ENCODE data around the gene STK11. TPM values are rescaled to one million over a fixed set of nuclear protein-coding genes. Genes with fewer than 3 reads are reported as not detected.

Gene STK11
- 10 to 100 TPM; 49.0 to 68.6 TPM for total RNA-seq

- H3K4me1 ChIP-seq, result peaks cover 45% of the 10 kb centered on the region
- ATAC-seq (peak; percentile 93), DNase-seq (peak; percentile 98 to 99 (median 98))
- no peaks in the 10 kb centered on the region for H3K9me3 ChIP-seq
- no peaks in the 10 kb centered on the region for H3K36me3 ChIP-seq (replicated peaks in 1 of 2; ENCODE audit: insufficient read depth in 1 of 2, low read depth in 2 of 2)
- TF ChIP-seq POLR2A (IDR thresholded peaks at IDR 0.05), result peak; percentile 34 to 62 (median 39)
- TF ChIP-seq, protein P1, sequence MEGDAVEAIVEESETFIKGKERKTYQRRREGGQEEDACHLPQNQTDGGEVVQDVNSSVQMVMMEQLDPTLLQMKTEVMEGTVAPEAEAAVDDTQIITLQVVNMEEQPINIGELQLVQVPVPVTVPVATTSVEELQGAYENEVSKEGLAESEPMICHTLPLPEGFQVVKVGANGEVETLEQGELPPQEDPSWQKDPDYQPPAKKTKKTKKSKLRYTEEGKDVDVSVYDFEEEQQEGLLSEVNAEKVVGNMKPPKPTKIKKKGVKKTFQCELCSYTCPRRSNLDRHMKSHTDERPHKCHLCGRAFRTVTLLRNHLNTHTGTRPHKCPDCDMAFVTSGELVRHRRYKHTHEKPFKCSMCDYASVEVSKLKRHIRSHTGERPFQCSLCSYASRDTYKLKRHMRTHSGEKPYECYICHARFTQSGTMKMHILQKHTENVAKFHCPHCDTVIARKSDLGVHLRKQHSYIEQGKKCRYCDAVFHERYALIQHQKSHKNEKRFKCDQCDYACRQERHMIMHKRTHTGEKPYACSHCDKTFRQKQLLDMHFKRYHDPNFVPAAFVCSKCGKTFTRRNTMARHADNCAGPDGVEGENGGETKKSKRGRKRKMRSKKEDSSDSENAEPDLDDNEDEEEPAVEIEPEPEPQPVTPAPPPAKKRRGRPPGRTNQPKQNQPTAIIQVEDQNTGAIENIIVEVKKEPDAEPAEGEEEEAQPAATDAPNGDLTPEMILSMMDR (IDR thresholded peaks at IDR 0.05), result no peak
- WGBS, 2 donors, result 3 to 8% methylated on average over 39 to 103 of the region's 114 CpGs
- H3K4me3 ChIP-seq, result peak within 1 kb of the TSS; percentile 54 to 79
- peak within 1 kb of the TSS; percentile 55 to 90 (median 78) for H3K27ac ChIP-seq
- H3K27me3 ChIP-seq, result no peaks in the 10 kb centered on the region
- intact Hi-C loops (cut with DNase I), result no loop called here
These were observed at the start of gene STK11 for GRCh38 chr19:1205114-1206099. TSS of gene STK11 (plus strand) at chr19:1205778. CDS start at chr19:1206914, 1,136 bp downstream.

DNA sequence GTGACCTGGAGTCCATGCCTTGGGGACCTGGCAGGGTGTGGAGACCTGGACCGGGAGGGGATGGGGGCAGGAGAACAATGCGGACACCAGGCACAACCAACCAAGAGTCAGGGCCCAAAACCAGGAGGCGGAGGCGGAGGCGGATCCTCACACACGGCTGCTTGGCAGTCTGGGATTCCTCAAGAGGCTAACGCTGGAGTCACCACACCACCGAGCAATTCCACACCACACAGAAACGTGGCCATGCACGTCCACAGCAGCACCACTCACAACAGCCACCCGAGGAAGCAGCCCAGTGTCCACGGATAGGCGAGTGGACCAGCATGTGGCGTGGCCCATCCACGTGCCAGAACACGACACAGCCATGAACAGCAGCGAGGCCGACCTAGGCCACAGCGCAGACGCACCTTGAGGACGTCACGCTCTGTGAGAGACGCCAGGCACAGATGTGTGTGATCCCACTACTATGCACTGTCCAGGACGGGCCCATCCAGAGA, 49.2 kb upstream of the STK11 start:
- Histone ChIP-seq H3K27ac (peak overlapping the region in 2 of 4 donors; percentile 72 to 80), H3K9me3 (no peaks in the 10 kb centered on the region), H3K27me3 (no peaks in the 10 kb centered on the region), H3K36me3 (replicated peaks in 1 of 2; ENCODE audit: insufficient read depth in 1 of 2, low read depth in 2 of 2) (peaks cover 0 to 3% of the 10 kb centered on the region in 2 donors), H3K4me1 (peaks cover 22% of the 10 kb centered on the region), H3K4me3 (no peak overlapping the region)
- TF ChIP-seq POLR2A (IDR thresholded peaks at IDR 0.05), result no peak
- TF ChIP-seq, protein P1 (IDR thresholded peaks at IDR 0.05), result no peak
- intact Hi-C loops (cut with DNase I), result no loop called here
- 85 to 89% methylated on average over 13 to 23 of the region's 24 CpGs for WGBS, 2 donors
- no peak for ATAC-seq
- DNase-seq, result no peak

DNA sequence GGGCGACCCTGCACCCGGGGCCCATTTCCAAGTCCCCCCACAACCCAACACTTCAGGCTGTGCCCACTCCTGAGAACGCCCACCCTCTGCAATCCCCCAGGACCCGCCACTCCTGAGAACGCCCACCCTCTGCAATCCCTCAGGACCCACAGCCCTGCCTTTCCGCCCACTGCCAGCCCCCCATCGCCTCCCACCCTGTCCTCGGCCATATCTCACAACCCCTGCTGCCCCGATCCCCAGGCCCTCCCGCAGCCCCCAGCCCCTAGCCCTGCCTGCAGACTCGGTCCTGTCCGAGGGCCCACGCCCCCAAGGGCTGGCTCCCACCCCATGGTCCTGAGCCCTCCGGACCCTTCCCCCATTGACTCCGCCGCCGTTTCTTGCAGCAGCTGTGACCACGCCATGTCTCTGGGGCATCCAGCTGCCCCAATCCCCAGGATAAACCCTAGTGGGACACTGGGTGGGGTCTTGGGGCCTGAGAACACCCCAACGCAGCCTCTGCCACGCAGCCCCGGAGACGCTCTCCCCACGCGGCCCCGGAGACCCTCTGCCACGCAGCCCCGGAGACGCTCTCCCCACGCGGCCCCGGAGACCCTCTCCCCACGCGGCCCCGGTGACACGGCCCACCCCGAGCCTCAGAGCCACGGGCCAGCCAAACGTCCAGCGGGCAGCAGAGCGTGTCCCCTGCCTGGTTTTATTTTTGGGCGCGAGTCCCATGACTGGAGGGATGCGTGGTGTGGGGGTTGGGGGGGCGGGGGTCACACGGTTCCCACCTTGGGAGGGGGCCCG, 48.6 kb upstream of the STK11 start:
- peaks cover 0 to 3% of the 10 kb centered on the region in 2 donors for H3K36me3 ChIP-seq (replicated peaks in 1 of 2; ENCODE audit: insufficient read depth in 1 of 2, low read depth in 2 of 2)

More for the DNA sequence above, 48.6 kb upstream of the STK11 start:
- TF ChIP-seq, protein P1 (IDR thresholded peaks at IDR 0.05), result no peak
- TF ChIP-seq POLR2A (IDR thresholded peaks at IDR 0.05), result no peak
- no peak for DNase-seq
- H3K27me3 ChIP-seq, result no peaks in the 10 kb centered on the region
- H3K4me1 ChIP-seq, result peaks cover 22% of the 10 kb centered on the region
- 93 to 95% methylated on average over 31 to 41 of the region's 46 CpGs for WGBS, 2 donors
- H3K4me3 ChIP-seq, result no peak overlapping the region
- ATAC-seq, result no peak
- no peak overlapping the region for H3K27ac ChIP-seq
- intact Hi-C loops (cut with DNase I), result no loop called here
- no peaks in the 10 kb centered on the region for H3K9me3 ChIP-seq

Data from body of pancreas (tissue), 4 donors.